HepG2 (cell line): ENCODE data around the gene CCDC142. TPM values are rescaled to one million over a fixed set of nuclear protein-coding genes. Genes with fewer than 3 reads are reported as not detected.

ENCODE experiments used
- BCL6 ChIP-seq: IDR thresholded peaks from 2 replicates; pipeline ENCODE4 v1.6.1; 2016; ENCODE audit warnings: missing genetic modification reagents, missing compliant biosample characterization
- CAMTA2 ChIP-seq: sonication (generic); formaldehyde crosslinking; IDR thresholded peaks from 2 replicates; pipeline ENCODE4 v1.4.0; 2020; ENCODE audit warnings: mild to moderate bottlenecking, missing genetic modification reagents, borderline replicate concordance
- CHD2 ChIP-seq: IDR thresholded peaks from 2 replicates; pipeline ENCODE4 v1.6.1; 2011; ENCODE audit warnings: low read depth, low read length, improper control_type of control experiment
- CREB1 ChIP-seq, 2 experiments: fragments of 450-650 bp in 1 of 2; IDR thresholded peaks; 2 replicates each; pipeline ENCODE4 v1.6.1; 2016 to 2017; ENCODE audit warnings: control low read depth in 1 of 2, mild to moderate bottlenecking in 1 of 2, missing compliant biosample characterization in 1 of 2, missing genetic modification characterization in 1 of 2
- DMAP1 ChIP-seq: IDR thresholded peaks from 2 replicates; pipeline ENCODE4 v1.6.1; 2016
- NFRKB ChIP-seq: fragments of 450-650 bp; IDR thresholded peaks from 2 replicates; pipeline ENCODE4 v1.6.1; 2017
- NR2F6 ChIP-seq, 2 experiments: IDR thresholded peaks; 2 replicates each; pipeline ENCODE4 v1.6.1; 2016; ENCODE audit warnings: antibody characterized with exemption in 1 of 2, mild to moderate bottlenecking in 1 of 2
- PHF5A ChIP-seq: IDR thresholded peaks from one replicate; pipeline ENCODE4 v1.6.1; 2018; ENCODE audit warnings: low read depth, missing genetic modification reagents; ENCODE audit not compliant: unreplicated experiment
- ZFP36L2 ChIP-seq: sonication (generic); formaldehyde crosslinking; IDR thresholded peaks from 2 replicates; pipeline ENCODE4 v1.4.0; 2020; ENCODE audit warnings: missing genetic modification reagents
- ZNF343 ChIP-seq: sonication (generic); formaldehyde crosslinking; IDR thresholded peaks from 2 replicates; pipeline ENCODE4 v1.4.0; 2020; ENCODE audit warnings: mild to moderate bottlenecking, missing genetic modification reagents
- ZNF724P ChIP-seq: sonication (generic); formaldehyde crosslinking; IDR thresholded peaks from 2 replicates; pipeline ENCODE4 v1.8.0; 2022; ENCODE audit warnings: missing genetic modification reagents, borderline replicate concordance
- ZNF766 ChIP-seq: sonication (generic); formaldehyde crosslinking; IDR thresholded peaks from 2 replicates; pipeline ENCODE4 v1.5.0; 2020; ENCODE audit warnings: missing genetic modification reagents, borderline replicate concordance
- ZNF784 ChIP-seq: sonication (generic); formaldehyde crosslinking; IDR thresholded peaks from 2 replicates; pipeline ENCODE4 v1.5.1; 2020; ENCODE audit warnings: missing genetic modification reagents, mild to moderate bottlenecking, borderline replicate concordance
- ZSCAN25 ChIP-seq: sonication (generic); formaldehyde crosslinking; IDR thresholded peaks from 2 replicates; pipeline ENCODE4 v1.8.0; 2022; ENCODE audit warnings: mild to moderate bottlenecking, missing genetic modification reagents
- polyA plus RNA-seq, 8 experiments: library from polyadenylated mRNA; depleted of rRNA in 3 of 8; stranded (reverse) in 7 of 8; unstranded in 1 of 8; fragments of >200 nt; fragmentation: Illumina TruSeq in 4 of 8; extraction: Trizol in 4 of 8; gene quantifications; 2 replicates each; pipeline versions ENCODE4 v1.2.1 to v1.2.3, GENCODE V29; 2011 to 2016; ENCODE audit warnings: low read depth in 4 of 8, missing spikeins in 1 of 8, mixed read lengths in 1 of 8; ENCODE audit not compliant: insufficient read depth in 1 of 8
- total RNA-seq, 5 experiments: library from RNA; depleted of rRNA; stranded (reverse); fragments of >200 nt; fragmentation: Illumina TruSeq; extraction: Trizol; gene quantifications; 2 replicates each; pipeline ENCODE4 v1.2.3, GENCODE V29; 2016; ENCODE audit warnings: low read depth in 1 of 5
- TF ChIP-seq, protein P1 (sequence below): sonication (generic); formaldehyde crosslinking; IDR thresholded peaks from 2 replicates; pipeline ENCODE4 v1.4.0; 2020; ENCODE audit warnings: mild to moderate bottlenecking, missing genetic modification reagents
- TF ChIP-seq, protein P2 (sequence below): IDR thresholded peaks from 2 replicates; pipeline ENCODE4 v1.6.1; 2012; ENCODE audit warnings: low read length, improper control_type of control experiment
- TF ChIP-seq, protein P3 (sequence below): sonication (generic); formaldehyde crosslinking; IDR thresholded peaks from 2 replicates; pipeline ENCODE4 v1.8.0; 2022; ENCODE audit warnings: mild to moderate bottlenecking, missing genetic modification reagents, borderline replicate concordance

Gene CCDC142
- total and polyA plus RNA-seq, 2 of the 13 experiments (the other 11 are each of a cell fraction or from before 2014, with no cell fraction given) = 14.7 to 30.4 TPM

DNA sequence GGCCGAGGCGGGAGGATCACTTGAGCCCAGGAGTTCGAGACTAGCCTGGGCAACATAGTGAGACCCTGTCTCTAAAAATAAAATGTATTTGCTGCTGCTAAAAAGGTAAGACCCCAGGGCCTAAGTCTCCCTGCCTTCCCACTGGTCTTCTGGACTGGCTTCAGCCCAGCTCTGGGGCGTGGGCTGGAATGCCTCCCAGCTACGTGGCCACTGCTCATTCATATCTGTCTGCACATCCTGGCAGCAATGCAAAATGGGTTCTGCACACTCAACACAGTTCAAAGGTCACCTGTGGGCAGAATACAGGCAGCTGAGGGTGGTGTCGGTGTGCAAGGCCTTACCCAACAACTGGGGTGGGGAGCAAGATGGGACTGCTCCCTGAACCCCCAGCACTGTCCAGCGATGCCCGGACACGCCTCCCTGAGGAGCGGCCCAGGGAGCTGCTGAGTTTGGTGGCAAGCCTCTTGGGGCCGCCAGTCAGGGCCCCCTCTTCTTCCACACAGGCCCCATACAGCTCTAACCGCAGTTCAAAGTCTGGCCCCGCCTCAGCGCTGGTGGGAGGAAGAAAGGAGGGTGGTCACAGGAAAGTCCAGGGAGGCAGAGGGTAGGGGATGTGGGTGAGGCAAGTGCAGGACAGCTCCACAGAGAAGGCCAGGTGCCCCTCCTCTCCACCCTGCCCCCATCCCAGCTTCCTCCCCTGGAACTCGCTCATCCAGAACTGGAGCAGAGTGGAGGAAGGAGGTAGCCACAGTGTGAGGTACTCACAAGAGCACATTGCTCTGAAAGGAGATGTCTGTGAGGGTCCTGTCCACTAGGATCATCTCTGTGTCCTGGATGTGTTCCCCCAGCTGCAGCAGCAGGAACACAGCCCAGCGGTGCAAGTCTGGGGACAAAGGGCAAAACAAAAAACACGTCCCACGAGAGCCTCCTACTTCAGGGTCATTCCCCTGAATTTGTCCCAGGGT, 53.0 kb downstream of the CCDC142 start (continued):
- TF ChIP-seq, protein P1, sequence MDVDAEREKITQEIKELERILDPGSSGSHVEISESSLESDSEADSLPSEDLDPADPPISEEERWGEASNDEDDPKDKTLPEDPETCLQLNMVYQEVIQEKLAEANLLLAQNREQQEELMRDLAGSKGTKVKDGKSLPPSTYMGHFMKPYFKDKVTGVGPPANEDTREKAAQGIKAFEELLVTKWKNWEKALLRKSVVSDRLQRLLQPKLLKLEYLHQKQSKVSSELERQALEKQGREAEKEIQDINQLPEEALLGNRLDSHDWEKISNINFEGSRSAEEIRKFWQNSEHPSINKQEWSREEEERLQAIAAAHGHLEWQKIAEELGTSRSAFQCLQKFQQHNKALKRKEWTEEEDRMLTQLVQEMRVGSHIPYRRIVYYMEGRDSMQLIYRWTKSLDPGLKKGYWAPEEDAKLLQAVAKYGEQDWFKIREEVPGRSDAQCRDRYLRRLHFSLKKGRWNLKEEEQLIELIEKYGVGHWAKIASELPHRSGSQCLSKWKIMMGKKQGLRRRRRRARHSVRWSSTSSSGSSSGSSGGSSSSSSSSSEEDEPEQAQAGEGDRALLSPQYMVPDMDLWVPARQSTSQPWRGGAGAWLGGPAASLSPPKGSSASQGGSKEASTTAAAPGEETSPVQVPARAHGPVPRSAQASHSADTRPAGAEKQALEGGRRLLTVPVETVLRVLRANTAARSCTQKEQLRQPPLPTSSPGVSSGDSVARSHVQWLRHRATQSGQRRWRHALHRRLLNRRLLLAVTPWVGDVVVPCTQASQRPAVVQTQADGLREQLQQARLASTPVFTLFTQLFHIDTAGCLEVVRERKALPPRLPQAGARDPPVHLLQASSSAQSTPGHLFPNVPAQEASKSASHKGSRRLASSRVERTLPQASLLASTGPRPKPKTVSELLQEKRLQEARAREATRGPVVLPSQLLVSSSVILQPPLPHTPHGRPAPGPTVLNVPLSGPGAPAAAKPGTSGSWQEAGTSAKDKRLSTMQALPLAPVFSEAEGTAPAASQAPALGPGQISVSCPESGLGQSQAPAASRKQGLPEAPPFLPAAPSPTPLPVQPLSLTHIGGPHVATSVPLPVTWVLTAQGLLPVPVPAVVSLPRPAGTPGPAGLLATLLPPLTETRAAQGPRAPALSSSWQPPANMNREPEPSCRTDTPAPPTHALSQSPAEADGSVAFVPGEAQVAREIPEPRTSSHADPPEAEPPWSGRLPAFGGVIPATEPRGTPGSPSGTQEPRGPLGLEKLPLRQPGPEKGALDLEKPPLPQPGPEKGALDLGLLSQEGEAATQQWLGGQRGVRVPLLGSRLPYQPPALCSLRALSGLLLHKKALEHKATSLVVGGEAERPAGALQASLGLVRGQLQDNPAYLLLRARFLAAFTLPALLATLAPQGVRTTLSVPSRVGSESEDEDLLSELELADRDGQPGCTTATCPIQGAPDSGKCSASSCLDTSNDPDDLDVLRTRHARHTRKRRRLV (CRISPR knock-in tag) = peak; percentile 58; the same call in 1 of the 2 replicates
- TF ChIP-seq CREB1 (IDR thresholded peaks at IDR 0.05) = 0 out of 2 replicates have a peak, but pooled peaks have one; percentile 1
- peak; percentile 75; the same call in 1 of the 2 replicates for TF ChIP-seq CREB1 (CRISPR knock-in tag; IDR thresholded peaks at IDR 0.05)
- TF ChIP-seq CAMTA2 (CRISPR knock-in tag) = no peak
- TF ChIP-seq ZNF766 = no peak
- TF ChIP-seq, protein P2, sequence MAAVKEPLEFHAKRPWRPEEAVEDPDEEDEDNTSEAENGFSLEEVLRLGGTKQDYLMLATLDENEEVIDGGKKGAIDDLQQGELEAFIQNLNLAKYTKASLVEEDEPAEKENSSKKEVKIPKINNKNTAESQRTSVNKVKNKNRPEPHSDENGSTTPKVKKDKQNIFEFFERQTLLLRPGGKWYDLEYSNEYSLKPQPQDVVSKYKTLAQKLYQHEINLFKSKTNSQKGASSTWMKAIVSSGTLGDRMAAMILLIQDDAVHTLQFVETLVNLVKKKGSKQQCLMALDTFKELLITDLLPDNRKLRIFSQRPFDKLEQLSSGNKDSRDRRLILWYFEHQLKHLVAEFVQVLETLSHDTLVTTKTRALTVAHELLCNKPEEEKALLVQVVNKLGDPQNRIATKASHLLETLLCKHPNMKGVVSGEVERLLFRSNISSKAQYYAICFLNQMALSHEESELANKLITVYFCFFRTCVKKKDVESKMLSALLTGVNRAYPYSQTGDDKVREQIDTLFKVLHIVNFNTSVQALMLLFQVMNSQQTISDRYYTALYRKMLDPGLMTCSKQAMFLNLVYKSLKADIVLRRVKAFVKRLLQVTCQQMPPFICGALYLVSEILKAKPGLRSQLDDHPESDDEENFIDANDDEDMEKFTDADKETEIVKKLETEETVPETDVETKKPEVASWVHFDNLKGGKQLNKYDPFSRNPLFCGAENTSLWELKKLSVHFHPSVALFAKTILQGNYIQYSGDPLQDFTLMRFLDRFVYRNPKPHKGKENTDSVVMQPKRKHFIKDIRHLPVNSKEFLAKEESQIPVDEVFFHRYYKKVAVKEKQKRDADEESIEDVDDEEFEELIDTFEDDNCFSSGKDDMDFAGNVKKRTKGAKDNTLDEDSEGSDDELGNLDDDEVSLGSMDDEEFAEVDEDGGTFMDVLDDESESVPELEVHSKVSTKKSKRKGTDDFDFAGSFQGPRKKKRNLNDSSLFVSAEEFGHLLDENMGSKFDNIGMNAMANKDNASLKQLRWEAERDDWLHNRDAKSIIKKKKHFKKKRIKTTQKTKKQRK = no peak
- peak; percentile 94 for TF ChIP-seq DMAP1
- TF ChIP-seq CHD2 = no peak
- TF ChIP-seq BCL6 = peak; percentile 31
- peak; percentile 94 for TF ChIP-seq ZSCAN25 (CRISPR knock-in tag)
- no peak for TF ChIP-seq NFRKB
- TF ChIP-seq ZFP36L2 = no peak
- peak; percentile 94 for TF ChIP-seq ZNF724P (CRISPR knock-in tag)
- peak; percentile 85 for TF ChIP-seq PHF5A (CRISPR knock-in tag)
- peak; percentile 96 for TF ChIP-seq ZNF343 (CRISPR knock-in tag)
- TF ChIP-seq, protein P3, sequence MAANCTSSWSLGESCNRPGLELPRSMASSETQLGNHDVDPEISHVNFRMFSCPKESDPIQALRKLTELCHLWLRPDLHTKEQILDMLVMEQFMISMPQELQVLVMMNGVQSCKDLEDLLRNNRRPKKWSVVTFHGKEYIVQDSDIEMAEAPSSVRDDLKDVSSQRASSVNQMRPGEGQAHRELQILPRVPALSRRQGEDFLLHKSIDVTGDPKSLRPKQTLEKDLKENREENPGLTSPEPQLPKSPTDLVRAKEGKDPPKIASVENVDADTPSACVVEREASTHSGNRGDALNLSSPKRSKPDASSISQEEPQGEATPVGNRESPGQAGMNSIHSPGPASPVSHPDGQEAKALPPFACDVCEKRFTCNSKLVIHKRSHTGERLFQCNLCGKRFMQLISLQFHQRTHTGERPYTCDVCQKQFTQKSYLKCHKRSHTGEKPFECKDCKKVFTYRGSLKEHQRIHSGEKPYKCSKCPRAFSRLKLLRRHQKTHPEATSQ (CRISPR knock-in tag) = no peak
- TF ChIP-seq ZNF784 (CRISPR knock-in tag) = no peak
- peak; percentile 85 for TF ChIP-seq NR2F6 (IDR thresholded peaks at IDR 0.05)
- TF ChIP-seq NR2F6 (CRISPR knock-in tag; IDR thresholded peaks at IDR 0.05) = peak; percentile 86
